ENCODE results near the gene ASCC1.

ASCC1 gene

GRCh38 chr10:72134785-72135767 is 81.0 kb downstream of the ASCC1 start:
- no peak for TF ChIP-seq CTCF (IDR thresholded peaks at IDR 0.05)
- Histone ChIP-seq H3K4me1 (ENCODE audit: control insufficient read depth in 1 of 2, insufficient read depth in 1 of 2, low read depth in 1 of 2, low read length in 1 of 2) (peaks cover 5 to 6% of the 10 kb centered on the region in 2 experiments), H3K4me3 (ENCODE audit: low read depth in 1 of 2, low read length in 1 of 2) (no peak overlapping the region), H3K9me3 (no peaks in the 10 kb centered on the region), H3K27ac (no peak overlapping the region), H3K36me3 (no peaks in the 10 kb centered on the region), H3K27me3 (no peaks in the 10 kb centered on the region)

- Histone ChIP-seq H3K36me3 (no peaks in the 10 kb centered on the region), H3K9me3 (no peaks in the 10 kb centered on the region), H3K4me1 (ENCODE audit: control insufficient read depth in 1 of 2, insufficient read depth in 1 of 2, low read depth in 1 of 2, low read length in 1 of 2) (peaks cover 5 to 6% of the 10 kb centered on the region in 2 experiments), H3K27ac (no peak overlapping the region), H3K27me3 (no peaks in the 10 kb centered on the region), H3K4me3 (ENCODE audit: low read depth in 1 of 2, low read length in 1 of 2) (no peak overlapping the region)
- TF ChIP-seq CTCF (IDR thresholded peaks at IDR 0.05): no peak
Measured at GRCh38 chr10:72133517-72133916, 82.6 kb downstream of the ASCC1 start.

GRCh38 chr10:72132854-72133253 is 83.2 kb downstream of the ASCC1 start:
- peaks cover 5 to 6% of the 10 kb centered on the region in 2 experiments for H3K4me1 ChIP-seq (ENCODE audit: control insufficient read depth in 1 of 2, insufficient read depth in 1 of 2, low read depth in 1 of 2, low read length in 1 of 2)
- H3K4me3 ChIP-seq (ENCODE audit: low read depth in 1 of 2, low read length in 1 of 2): no peak overlapping the region
- H3K9me3 ChIP-seq: no peaks in the 10 kb centered on the region
- no peaks in the 10 kb centered on the region for H3K27me3 ChIP-seq
- no peak overlapping the region for H3K27ac ChIP-seq
- TF ChIP-seq CTCF (IDR thresholded peaks at IDR 0.05): no peak
- no peaks in the 10 kb centered on the region for H3K36me3 ChIP-seq

GRCh38 chr10:72127571-72127970 is 88.5 kb downstream of the ASCC1 start:
- Histone ChIP-seq H3K4me1 (ENCODE audit: control insufficient read depth in 1 of 2, insufficient read depth in 1 of 2, low read depth in 1 of 2, low read length in 1 of 2) (no peaks in the 10 kb centered on the region), H3K4me3 (ENCODE audit: low read depth in 1 of 2, low read length in 1 of 2) (no peak overlapping the region)
- TF ChIP-seq CTCF (IDR thresholded peaks at IDR 0.05): no peak

GRCh38 chr10:72126872-72127232 is 89.2 kb downstream of the ASCC1 start:
- H3K4me1 ChIP-seq (ENCODE audit: control insufficient read depth in 1 of 2, insufficient read depth in 1 of 2, low read depth in 1 of 2, low read length in 1 of 2): no peaks in the 10 kb centered on the region
- H3K9me3 ChIP-seq: no peaks in the 10 kb centered on the region
- no peak for TF ChIP-seq CTCF (IDR thresholded peaks at IDR 0.05)
- no peak overlapping the region for H3K27ac ChIP-seq
- no peaks in the 10 kb centered on the region for H3K36me3 ChIP-seq
- H3K27me3 ChIP-seq: no peaks in the 10 kb centered on the region
- H3K4me3 ChIP-seq (ENCODE audit: low read depth in 1 of 2, low read length in 1 of 2): no peak overlapping the region

More at GRCh38 chr10:72127571-72127970, 88.5 kb downstream of the ASCC1 start:
- H3K27me3 ChIP-seq: no peaks in the 10 kb centered on the region
- H3K36me3 ChIP-seq: no peaks in the 10 kb centered on the region
- no peaks in the 10 kb centered on the region for H3K9me3 ChIP-seq
- H3K27ac ChIP-seq: no peak overlapping the region

Data from neutrophil (primary cell).